OCI-LY1 (cell line): ENCODE measurements around the gene ELSPBP1.

Source experiments
- CTCF ChIP-seq: fragments of 200-600 bp; sonication (generic), shearing (Covaris generic); IDR thresholded peaks from 2 replicates; pipeline ENCODE4 v1.5.1; 2017; ENCODE audit warnings: mild to moderate bottlenecking, antibody characterized with exemption, low read length, moderate library complexity, mixed read lengths
- EZH2 ChIP-seq: fragments of 200-600 bp; sonication (generic), shearing (Covaris generic); IDR thresholded peaks from 2 replicates; pipeline ENCODE4 v1.8.0; 2017; ENCODE audit warnings: borderline replicate concordance, mixed run types, mild to moderate bottlenecking, antibody characterized with exemption, low read length, moderate library complexity, mixed read lengths

GRCh38 chr19:48059331-48059730 lies 64.9 kb downstream of the ELSPBP1 start:
- no peak for TF ChIP-seq EZH2
- no peak for TF ChIP-seq CTCF
